Measurements from ENCODE around the gene CEP350. TPM values are rescaled to one million over a fixed set of nuclear protein-coding genes. Genes with fewer than 3 reads are reported as not detected.

CEP350 gene
- total RNA-seq, 2 donors from 2014 or later, result 34.7 to 50.6 TPM

GRCh38 chr1:180046674-180047073, 92.1 kb downstream of the CEP350 start:
- Histone ChIP-seq H3K27ac (no peak overlapping the region), H3K4me1 (no peaks in the 10 kb centered on the region), H3K36me3 (peaks cover 10% of the 10 kb centered on the region), H3K27me3 (no peaks in the 10 kb centered on the region), H3K9me3 (no peaks in the 10 kb centered on the region), H3K4me3 (no peak overlapping the region), H3K9ac (ENCODE audit: low read depth in 2 of 2, low read length in 2 of 2) (no peak overlapping the region)
- no peak for TF ChIP-seq CTCF (IDR thresholded peaks at IDR 0.05)
- DNase-seq, result no peak
- intact Hi-C loops (cut with DNase I), result no loop called here

- H3K9ac ChIP-seq (ENCODE audit: low read depth in 2 of 2, low read length in 2 of 2), result no peak overlapping the region
- intact Hi-C loops (cut with DNase I), result no loop called here
- H3K27ac ChIP-seq, result no peak overlapping the region
- no peak for DNase-seq
- no peaks in the 10 kb centered on the region for H3K9me3 ChIP-seq
- H3K4me1 ChIP-seq, result no peaks in the 10 kb centered on the region
- TF ChIP-seq CTCF (IDR thresholded peaks at IDR 0.05), result no peak
- peaks cover 15% of the 10 kb centered on the region for H3K36me3 ChIP-seq
- H3K4me3 ChIP-seq, result no peak overlapping the region
- H3K27me3 ChIP-seq, result no peaks in the 10 kb centered on the region
Observed at GRCh38 chr1:180053594-180054567, 99.3 kb downstream of the CEP350 start.

GRCh38 chr1:180057883-180058396, 103.3 kb downstream of the CEP350 start:
- no peak overlapping the region for H3K9ac ChIP-seq (ENCODE audit: low read depth in 2 of 2, low read length in 2 of 2)
- DNase-seq, result no peak
- no peaks in the 10 kb centered on the region for H3K4me1 ChIP-seq
- no peaks in the 10 kb centered on the region for H3K27me3 ChIP-seq
- no peaks in the 10 kb centered on the region for H3K9me3 ChIP-seq
- no peak overlapping the region for H3K4me3 ChIP-seq
- TF ChIP-seq CTCF (IDR thresholded peaks at IDR 0.05), result no peak
- intact Hi-C loops (cut with DNase I), result no loop called here
- no peak overlapping the region for H3K27ac ChIP-seq
- H3K36me3 ChIP-seq, result peaks cover 7% of the 10 kb centered on the region

- DNase-seq, result no peak
- Histone ChIP-seq H3K9me3 (no peaks in the 10 kb centered on the region), H3K27me3 (no peaks in the 10 kb centered on the region), H3K36me3 (no peaks in the 10 kb centered on the region), H3K9ac (ENCODE audit: low read depth in 2 of 2, low read length in 2 of 2) (no peak overlapping the region), H3K27ac (no peak overlapping the region), H3K4me1 (no peaks in the 10 kb centered on the region), H3K4me3 (no peak overlapping the region)
- TF ChIP-seq CTCF (IDR thresholded peaks at IDR 0.05), result no peak
- intact Hi-C loops (cut with DNase I), result loop anchor here (10.0 kb wide), 2 partner anchors 114 to 166 kb away; no protein-coding TSS in a partner anchor
Observed at GRCh38 chr1:180061019-180061418, 106.4 kb downstream of the CEP350 start.

GRCh38 chr1:180062452-180062971, 107.9 kb downstream of the CEP350 start:
- no peak for DNase-seq
- H3K36me3 ChIP-seq, result no peaks in the 10 kb centered on the region
- H3K27ac ChIP-seq, result no peak overlapping the region

More at GRCh38 chr1:180062452-180062971, 107.9 kb downstream of the CEP350 start:
- intact Hi-C loops (cut with DNase I), result loop anchor here (10.0 kb wide), 2 partner anchors 112 to 168 kb away; no protein-coding TSS in a partner anchor
- Histone ChIP-seq H3K4me3 (no peak overlapping the region), H3K4me1 (no peaks in the 10 kb centered on the region), H3K27me3 (no peaks in the 10 kb centered on the region), H3K9me3 (no peaks in the 10 kb centered on the region), H3K9ac (ENCODE audit: low read depth in 2 of 2, low read length in 2 of 2) (no peak overlapping the region)
- no peak for TF ChIP-seq CTCF (IDR thresholded peaks at IDR 0.05)
